ENCODE measurements around the gene WIPF2.

Gene WIPF2

GRCh38 chr17:40317880-40318829 is 99.1 kb downstream of the WIPF2 start (continued):
- peak; percentile 83 for TF ChIP-seq YY2 (tag by site-specific recombination; IDR thresholded peaks at IDR 0.05)
- peak; percentile 49; the same call in 1 of the 2 replicates for TF ChIP-seq ZSCAN30 (tag by site-specific recombination; IDR thresholded peaks at IDR 0.05)
- TF ChIP-seq ZBTB1 (tag by site-specific recombination; IDR thresholded peaks at IDR 0.05) = no peak
- TF ChIP-seq BCL11B (tag by site-specific recombination; IDR thresholded peaks at IDR 0.05; ENCODE audit: low read depth) = 0 out of 2 replicates have a peak, but pooled peaks have one; percentile 39
- TF ChIP-seq ZNF514 (tag by site-specific recombination; IDR thresholded peaks at IDR 0.05) = no peak
- TF ChIP-seq ZNF629 (tag by site-specific recombination; IDR thresholded peaks at IDR 0.05) = peak; percentile 58
- no peak for TF ChIP-seq ZNF776 (tag by site-specific recombination; IDR thresholded peaks at IDR 0.05; ENCODE audit: borderline replicate concordance)
- peak; percentile 86 for TF ChIP-seq PATZ1 (tag by site-specific recombination; IDR thresholded peaks at IDR 0.05)
- no peak for TF ChIP-seq RBAK (tag by site-specific recombination; IDR thresholded peaks at IDR 0.05)
- TF ChIP-seq ZNF211 (tag by site-specific recombination; IDR thresholded peaks at IDR 0.05; ENCODE audit: low read depth) = no peak
- TF ChIP-seq ZBTB10 (tag by site-specific recombination; IDR thresholded peaks at IDR 0.05) = peak; percentile 99
- no peak for TF ChIP-seq ZNF639 (tag by site-specific recombination; IDR thresholded peaks at IDR 0.05)
- TF ChIP-seq WT1 (tag by site-specific recombination; IDR thresholded peaks at IDR 0.05) = no peak; the same call in 1 of the 2 replicates
- TF ChIP-seq SP7 (tag by site-specific recombination; IDR thresholded peaks at IDR 0.05) = peak; percentile 9; the same call in 1 of the 2 replicates
- TF ChIP-seq OVOL3 (tag by site-specific recombination; IDR thresholded peaks at IDR 0.05) = no peak
- TF ChIP-seq ZNF133 (tag by site-specific recombination; IDR thresholded peaks at IDR 0.05) = no peak
- no peak for TF ChIP-seq ZNF121 (tag by site-specific recombination; IDR thresholded peaks at IDR 0.05)
- no peak for TF ChIP-seq HOXC10 (CRISPR knock-in tag; IDR thresholded peaks at IDR 0.05)
- no peak for TF ChIP-seq ZNF654 (tag by site-specific recombination; IDR thresholded peaks at IDR 0.05; ENCODE audit: low read depth)
- 0 out of 2 replicates have a peak, but pooled peaks have one; percentile 14 for TF ChIP-seq ZNF341 (tag by site-specific recombination; IDR thresholded peaks at IDR 0.05; ENCODE audit: low read depth)
- TF ChIP-seq ZEB2 (tag by site-specific recombination; IDR thresholded peaks at IDR 0.05) = peak; percentile 48
- TF ChIP-seq ZNF140 (tag by site-specific recombination; IDR thresholded peaks at IDR 0.05) = no peak
- TF ChIP-seq ZNF777 (tag by site-specific recombination; IDR thresholded peaks at IDR 0.05; ENCODE audit: borderline replicate concordance) = peak; percentile 94
- no peak for TF ChIP-seq ZNF350 (tag by site-specific recombination; IDR thresholded peaks at IDR 0.05)
- peak; percentile 27; the same call in 1 of the 2 replicates for TF ChIP-seq ZNF561 (tag by site-specific recombination; IDR thresholded peaks at IDR 0.05; ENCODE audit: borderline replicate concordance)
- no peak for TF ChIP-seq ZNF23 (tag by site-specific recombination; IDR thresholded peaks at IDR 0.05; ENCODE audit: borderline replicate concordance)
- TF ChIP-seq, protein P1, sequence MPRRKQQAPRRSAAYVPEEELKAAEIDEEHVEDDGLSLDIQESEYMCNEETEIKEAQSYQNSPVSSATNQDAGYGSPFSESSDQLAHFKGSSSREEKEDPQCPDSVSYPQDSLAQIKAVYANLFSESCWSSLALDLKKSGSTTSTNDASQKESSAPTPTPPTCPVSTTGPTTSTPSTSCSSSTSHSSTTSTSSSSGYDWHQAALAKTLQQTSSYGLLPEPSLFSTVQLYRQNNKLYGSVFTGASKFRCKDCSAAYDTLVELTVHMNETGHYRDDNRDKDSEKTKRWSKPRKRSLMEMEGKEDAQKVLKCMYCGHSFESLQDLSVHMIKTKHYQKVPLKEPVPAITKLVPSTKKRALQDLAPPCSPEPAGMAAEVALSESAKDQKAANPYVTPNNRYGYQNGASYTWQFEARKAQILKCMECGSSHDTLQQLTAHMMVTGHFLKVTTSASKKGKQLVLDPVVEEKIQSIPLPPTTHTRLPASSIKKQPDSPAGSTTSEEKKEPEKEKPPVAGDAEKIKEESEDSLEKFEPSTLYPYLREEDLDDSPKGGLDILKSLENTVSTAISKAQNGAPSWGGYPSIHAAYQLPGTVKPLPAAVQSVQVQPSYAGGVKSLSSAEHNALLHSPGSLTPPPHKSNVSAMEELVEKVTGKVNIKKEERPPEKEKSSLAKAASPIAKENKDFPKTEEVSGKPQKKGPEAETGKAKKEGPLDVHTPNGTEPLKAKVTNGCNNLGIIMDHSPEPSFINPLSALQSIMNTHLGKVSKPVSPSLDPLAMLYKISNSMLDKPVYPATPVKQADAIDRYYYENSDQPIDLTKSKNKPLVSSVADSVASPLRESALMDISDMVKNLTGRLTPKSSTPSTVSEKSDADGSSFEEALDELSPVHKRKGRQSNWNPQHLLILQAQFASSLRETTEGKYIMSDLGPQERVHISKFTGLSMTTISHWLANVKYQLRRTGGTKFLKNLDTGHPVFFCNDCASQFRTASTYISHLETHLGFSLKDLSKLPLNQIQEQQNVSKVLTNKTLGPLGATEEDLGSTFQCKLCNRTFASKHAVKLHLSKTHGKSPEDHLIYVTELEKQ (tag by site-specific recombination; IDR thresholded peaks at IDR 0.05; ENCODE audit: borderline replicate concordance) = no peak
- no peak for TF ChIP-seq ZNF768 (tag by site-specific recombination; IDR thresholded peaks at IDR 0.05)
- TF ChIP-seq ZNF16 (tag by site-specific recombination; IDR thresholded peaks at IDR 0.05; ENCODE audit: low read depth) = no peak
- TF ChIP-seq PRDM1 (tag by site-specific recombination; IDR thresholded peaks at IDR 0.05) = no peak
- peak; percentile 84; the same call in 1 of the 2 replicates for TF ChIP-seq ZBTB48 (tag by site-specific recombination; IDR thresholded peaks at IDR 0.05)
